HEK293 (cell line): ENCODE measurements around the gene NDUFV1.
A peak's percentile ranks its signal among the peaks of the same experiment; 100 is the strongest.

Source experiments
- REST ChIP-seq: fragments of 450-650 bp; formaldehyde crosslinking; IDR thresholded peaks from 2 replicates; pipeline ENCODE4 v1.5.1; 2016; ENCODE audit warnings: missing biosample characterization, missing genetic modification characterization
- SCRT1 ChIP-seq: fragments of 450-650 bp; formaldehyde crosslinking; IDR thresholded peaks from 2 replicates; pipeline ENCODE4 v1.5.1; 2016; ENCODE audit warnings: missing biosample characterization, missing genetic modification characterization, borderline replicate concordance
- ZBTB1 ChIP-seq: fragments of 450-650 bp; formaldehyde crosslinking; IDR thresholded peaks from 2 replicates; pipeline ENCODE4 v1.5.1; 2016; ENCODE audit warnings: missing biosample characterization, missing genetic modification characterization
- ZBTB11 ChIP-seq: fragments of 450-650 bp; formaldehyde crosslinking; conservative IDR thresholded peaks from 2 replicates; pipeline ENCODE4 v1.5.1; 2016; ENCODE audit warnings: low read depth, missing biosample characterization, missing genetic modification characterization
- ZBTB21 ChIP-seq: fragments of 450-650 bp; formaldehyde crosslinking; IDR thresholded peaks from 2 replicates; pipeline ENCODE4 v1.5.1; 2017; ENCODE audit warnings: missing biosample characterization, missing genetic modification characterization
- ZBTB44 ChIP-seq: fragments of 450-650 bp; IDR thresholded peaks from 2 replicates; pipeline ENCODE4 v1.5.1; 2018; ENCODE audit warnings: missing biosample characterization, mild to moderate bottlenecking, missing genetic modification characterization
- ZBTB8A ChIP-seq: fragments of 450-650 bp; formaldehyde crosslinking; IDR thresholded peaks from 2 replicates; pipeline ENCODE4 v1.5.1; 2016; ENCODE audit warnings: missing biosample characterization, missing genetic modification characterization
- ZNF266 ChIP-seq: fragments of 450-650 bp; formaldehyde crosslinking; IDR thresholded peaks from 2 replicates; pipeline ENCODE4 v1.5.1; 2016; ENCODE audit warnings: missing biosample characterization, missing genetic modification characterization, low read depth
- ZNF423 ChIP-seq: fragments of 450-650 bp; formaldehyde crosslinking; IDR thresholded peaks from 2 replicates; pipeline ENCODE4 v1.5.1; 2016; ENCODE audit warnings: missing biosample characterization, missing genetic modification characterization
- ZNF510 ChIP-seq: fragments of 450-650 bp; formaldehyde crosslinking; IDR thresholded peaks from 2 replicates; pipeline ENCODE4 v1.5.1; 2018; ENCODE audit warnings: mild to moderate bottlenecking, missing genetic modification characterization, missing biosample characterization; ENCODE audit not compliant: insufficient replicate concordance
- ZNF518A ChIP-seq: fragments of 450-650 bp; formaldehyde crosslinking; conservative IDR thresholded peaks from 2 replicates; pipeline ENCODE4 v1.5.1; 2016; ENCODE audit warnings: low read depth, missing biosample characterization, missing genetic modification characterization
- ZNF558 ChIP-seq: fragments of 450-650 bp; formaldehyde crosslinking; IDR thresholded peaks from 2 replicates; pipeline ENCODE4 v1.5.1; 2016; ENCODE audit warnings: missing biosample characterization, missing genetic modification characterization
- ZNF560 ChIP-seq: fragments of 450-650 bp; formaldehyde crosslinking; IDR thresholded peaks from 2 replicates; pipeline ENCODE4 v1.5.1; 2017; ENCODE audit warnings: missing biosample characterization, missing genetic modification characterization, borderline replicate concordance
- ZNF629 ChIP-seq: fragments of 450-650 bp; formaldehyde crosslinking; IDR thresholded peaks from 2 replicates; pipeline ENCODE4 v1.5.1; 2017; ENCODE audit warnings: missing biosample characterization, missing genetic modification characterization
- ZNF830 ChIP-seq: fragments of 450-650 bp; IDR thresholded peaks from 2 replicates; pipeline ENCODE4 v1.5.0; 2018; ENCODE audit warnings: missing biosample characterization, missing genetic modification characterization, low read depth, mild to moderate bottlenecking, moderate library complexity
- ZXDB ChIP-seq: fragments of 450-650 bp; formaldehyde crosslinking; IDR thresholded peaks from 2 replicates; pipeline ENCODE4 v1.5.1; 2016; ENCODE audit warnings: missing biosample characterization, missing genetic modification characterization

NDUFV1 gene

GRCh38 chr11:67651976-67652781 lies 45.4 kb downstream of the NDUFV1 start (continued):
- TF ChIP-seq ZNF266 (peak; percentile 44; the same call in 1 of the 2 replicates), ZBTB8A (tag by site-specific recombination) (peak; percentile 39; the same call in 1 of the 2 replicates), ZNF558 (tag by site-specific recombination) (0 out of 2 replicates have a peak, but pooled peaks have one; percentile 24), ZNF423 (no peak), REST (tag by site-specific recombination) (0 out of 2 replicates have a peak, but pooled peaks have one; percentile 17), ZNF560 (tag by site-specific recombination) (0 out of 2 replicates have a peak, but pooled peaks have one; percentile 37), ZNF518A (tag by site-specific recombination) (peak; percentile 84), ZBTB44 (tag by site-specific recombination) (no peak), ZBTB1 (tag by site-specific recombination) (no peak), ZNF629 (tag by site-specific recombination) (0 out of 2 replicates have a peak, but pooled peaks have one; percentile 24), ZXDB (tag by site-specific recombination) (0 out of 2 replicates have a peak, but pooled peaks have one; percentile 16), ZBTB21 (tag by site-specific recombination) (0 out of 2 replicates have a peak, but pooled peaks have one; percentile 15), ZBTB11 (tag by site-specific recombination) (peak; percentile 58), SCRT1 (tag by site-specific recombination) (no peak), ZNF510 (tag by site-specific recombination) (peak; percentile 33), ZNF830 (tag by site-specific recombination) (no peak)
- TF ChIP-seq, all 188 proteins: peak for 19
